NCI-H187 treated with DMSO at 0.1 percent for 48 hours (cell line): ENCODE measurements around the gene PAN3.
"Not testable (repeated sequence)": the region's sequence is repeated elsewhere in the genome, so short reads cannot be mapped to it uniquely, and the experiment has no call there.

Experiments used
- DNase-seq: peaks from one replicate; lab custom pipeline; 2025; lab: John Stamatoyannopoulos, UW

PAN3 gene

GRCh38 chr13:28138012-28138755, at the start of gene PAN3:
Gene PAN3, plus strand, starts transcription at chr13:28138545. Its CDS starts 113 bp downstream, at chr13:28138658.
- DNase-seq = no peak

GRCh38 chr13:28089065-28089464, 49.3 kb upstream of the PAN3 start:
- DNase-seq = no peak

GRCh38 chr13:28092431-28092830, 45.9 kb upstream of the PAN3 start:
- DNase-seq = no peak

GRCh38 chr13:28093881-28094280, 44.5 kb upstream of the PAN3 start:
- DNase-seq = no peak

- DNase-seq = no peak
These were observed 44.0 kb upstream of the PAN3 start for GRCh38 chr13:28094306-28094705.

- no peak for DNase-seq
These were observed 40.8 kb upstream of the PAN3 start for GRCh38 chr13:28097503-28097902.

- DNase-seq = no peak
These were observed 38.8 kb upstream of the PAN3 start for GRCh38 chr13:28099396-28100149.

GRCh38 chr13:28100150-28101121, 37.9 kb upstream of the PAN3 start, which contains the start of gene FLT3:
Gene FLT3, minus strand, starts transcription at chr13:28100576. Its CDS starts 66 bp downstream, at chr13:28100510.
- no peak for DNase-seq

- not testable (repeated sequence) for DNase-seq
These were observed 36.5 kb upstream of the PAN3 start for GRCh38 chr13:28101886-28102285.

GRCh38 chr13:28106976-28107375, 31.4 kb upstream of the PAN3 start:
- no peak for DNase-seq

GRCh38 chr13:28110414-28110813, 27.9 kb upstream of the PAN3 start:
- no peak for DNase-seq

- no peak for DNase-seq
These were observed 21.6 kb upstream of the PAN3 start for GRCh38 chr13:28116736-28117135.

GRCh38 chr13:28117689-28118377, 20.5 kb upstream of the PAN3 start:
- DNase-seq = no peak

GRCh38 chr13:28120317-28120716, 18.0 kb upstream of the PAN3 start:
- no peak for DNase-seq

- no peak for DNase-seq
These were observed 17.1 kb upstream of the PAN3 start for GRCh38 chr13:28121224-28121623.

GRCh38 chr13:28128030-28128429, 10.3 kb upstream of the PAN3 start:
- DNase-seq = no peak

- DNase-seq = no peak
These were observed 9.4 kb upstream of the PAN3 start for GRCh38 chr13:28128926-28129325.

GRCh38 chr13:28129911-28130693, 8.2 kb upstream of the PAN3 start:
- no peak for DNase-seq

- no peak for DNase-seq
These were observed 6.7 kb upstream of the PAN3 start for GRCh38 chr13:28131646-28132045.

GRCh38 chr13:28136916-28137315, 1.4 kb upstream of the PAN3 start:
- no peak for DNase-seq

- no peak for DNase-seq
These were observed 749 bp upstream of the PAN3 start for GRCh38 chr13:28137596-28137995.
